ENCODE measurements around the gene RNASE13.
A peak's percentile ranks its signal among the peaks of the same experiment; 100 is the strongest.
"Not testable (repeated sequence)": the region's sequence is repeated elsewhere in the genome, so short reads cannot be mapped to it uniquely, and the experiment has no call there.

RNASE13 gene

DNA sequence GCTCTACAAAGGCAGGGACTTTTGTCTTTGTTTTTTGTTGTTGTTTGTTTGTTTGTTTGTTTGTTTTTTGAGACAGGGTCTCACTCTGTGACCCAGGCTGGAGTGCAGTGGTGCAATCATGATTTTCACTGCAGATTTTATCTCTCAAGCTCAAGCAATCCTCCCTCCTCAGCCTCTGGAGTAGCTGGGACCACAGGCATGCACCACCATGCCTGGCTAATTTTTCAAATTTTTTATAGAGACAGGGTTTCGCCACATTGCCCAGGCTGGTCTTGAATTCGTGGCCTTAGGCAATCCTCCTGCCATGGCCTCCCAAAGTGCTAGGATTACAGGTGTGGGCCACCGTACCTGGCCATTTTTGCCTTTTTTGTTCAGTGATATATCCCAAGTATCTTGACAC lies 6.3 kb upstream of the RNASE13 start:
- DNase-seq, result not testable (repeated sequence)

- DNase-seq, result no peak
Observed at GRCh38 chr14:21040370-21040925, 5.8 kb upstream of the RNASE13 start.

GRCh38 chr14:21039585-21040369 lies 5.2 kb upstream of the RNASE13 start:
- DNase-seq, result no peak

GRCh38 chr14:21038441-21039422 lies 4.1 kb upstream of the RNASE13 start:
- DNase-seq, result no peak

GRCh38 chr14:21037156-21037555 lies 2.5 kb upstream of the RNASE13 start:
- no peak for DNase-seq

DNA sequence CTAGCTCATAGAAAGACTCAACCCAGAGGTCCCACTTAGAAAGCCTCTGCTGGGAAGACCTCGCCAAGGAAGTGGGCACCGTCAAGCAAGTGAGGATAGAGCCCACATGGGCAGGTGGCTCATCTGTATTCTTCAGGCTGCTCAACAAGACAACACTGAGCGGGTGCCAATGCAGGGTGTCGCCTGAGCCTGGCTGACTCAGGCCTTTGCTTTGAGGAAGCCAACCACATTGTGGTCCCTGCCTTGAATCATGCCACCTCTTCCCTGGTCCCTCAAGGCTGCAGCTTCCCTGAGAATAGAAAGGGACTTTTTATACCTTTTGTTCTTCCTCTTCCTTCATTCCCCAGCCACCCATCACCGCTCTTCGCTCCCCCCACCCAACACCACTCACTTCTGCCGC lies 2.1 kb upstream of the RNASE13 start:
- DNase-seq, result no peak

- DNase-seq, result no peak
Observed at GRCh38 chr14:21033133-21033698, 1.4 kb downstream of the RNASE13 start.

DNA sequence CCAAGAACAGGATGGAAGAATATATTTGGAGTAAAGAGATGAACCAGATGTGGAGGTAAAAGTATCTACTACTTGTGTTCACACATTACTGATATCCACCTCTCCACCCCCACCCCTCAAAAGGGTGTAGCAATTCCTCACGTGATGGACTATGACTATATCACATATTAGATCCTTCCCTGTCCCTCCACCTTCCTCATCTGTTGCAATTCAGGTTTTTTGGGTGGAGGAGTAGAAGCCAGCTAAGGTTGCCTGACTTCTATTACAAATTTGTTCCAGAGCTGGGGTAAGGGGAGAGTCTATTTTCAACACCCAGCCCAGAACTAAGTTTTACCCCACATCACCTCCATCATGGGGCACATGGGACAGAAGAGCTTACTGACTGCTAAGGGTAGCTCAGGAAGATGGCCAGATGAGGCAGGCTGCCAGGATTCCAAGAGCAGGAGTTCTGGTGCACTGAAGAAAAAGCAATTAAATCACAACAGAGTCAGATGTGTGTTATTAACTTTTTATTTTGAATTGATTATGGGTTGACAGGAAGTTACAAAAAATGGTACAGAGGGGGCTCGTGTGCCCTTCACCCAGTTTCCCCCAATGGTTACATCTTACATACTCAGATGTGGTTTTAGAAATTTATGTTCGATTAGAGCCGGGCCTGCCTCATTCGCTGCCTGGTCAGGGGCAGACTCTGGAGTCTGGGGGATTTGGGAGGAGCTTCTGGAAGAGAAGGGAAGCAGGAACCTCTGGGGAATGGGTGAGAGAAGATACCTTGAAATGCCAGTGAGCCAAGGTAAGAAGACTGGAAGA lies 2.1 kb downstream of the RNASE13 start:
- DNase-seq, result no peak

GRCh38 chr14:21030531-21030930 lies 4.1 kb downstream of the RNASE13 start:
- DNase-seq, result no peak

- no peak for DNase-seq
Observed at GRCh38 chr14:21029917-21030316, 4.7 kb downstream of the RNASE13 start, which contains the start of gene TPPP2. Gene TPPP2, plus strand, starts transcription at chr14:21030217. Its CDS starts 365 bp downstream, at chr14:21030582.

- DNase-seq, result no peak
Observed at GRCh38 chr14:21026988-21027315, 7.7 kb downstream of the RNASE13 start.

DNA sequence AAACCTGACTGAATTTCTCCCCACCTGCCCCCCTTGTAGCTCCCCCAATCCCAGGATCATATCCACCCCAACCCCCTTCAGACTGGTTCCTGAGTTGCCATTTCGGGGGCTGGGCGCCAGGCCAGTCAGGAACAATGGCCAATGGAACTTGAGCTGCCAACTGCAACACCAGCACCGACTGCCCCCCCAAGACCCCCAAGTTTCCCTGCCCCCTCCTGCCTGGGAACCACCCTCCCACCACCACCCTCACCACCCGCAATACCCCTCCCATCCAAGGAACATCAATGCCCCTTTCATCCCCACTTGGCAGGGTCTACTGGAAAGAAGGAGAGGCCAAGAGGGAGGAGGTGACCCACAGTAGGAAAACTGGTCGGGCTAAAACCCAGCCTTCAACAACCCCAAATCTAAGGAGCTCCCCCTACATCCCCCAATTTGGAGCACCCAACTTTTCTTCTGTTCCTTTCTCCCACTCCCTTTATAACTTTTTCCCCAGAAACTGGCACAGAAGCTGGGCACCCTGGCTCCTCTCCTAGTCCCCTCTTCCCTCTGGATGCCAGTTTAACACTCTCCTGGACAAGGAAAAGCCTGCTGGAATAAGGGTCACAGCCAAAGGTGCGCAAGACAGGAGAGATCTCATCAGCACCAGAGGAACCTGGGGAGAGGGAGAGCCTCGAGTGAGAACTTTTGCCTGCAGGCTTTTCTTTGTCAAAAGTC lies 8.2 kb downstream of the RNASE13 start:
- no peak for DNase-seq

- no peak for DNase-seq
Observed at GRCh38 chr14:21025371-21026273, 9.0 kb downstream of the RNASE13 start.

DNA sequence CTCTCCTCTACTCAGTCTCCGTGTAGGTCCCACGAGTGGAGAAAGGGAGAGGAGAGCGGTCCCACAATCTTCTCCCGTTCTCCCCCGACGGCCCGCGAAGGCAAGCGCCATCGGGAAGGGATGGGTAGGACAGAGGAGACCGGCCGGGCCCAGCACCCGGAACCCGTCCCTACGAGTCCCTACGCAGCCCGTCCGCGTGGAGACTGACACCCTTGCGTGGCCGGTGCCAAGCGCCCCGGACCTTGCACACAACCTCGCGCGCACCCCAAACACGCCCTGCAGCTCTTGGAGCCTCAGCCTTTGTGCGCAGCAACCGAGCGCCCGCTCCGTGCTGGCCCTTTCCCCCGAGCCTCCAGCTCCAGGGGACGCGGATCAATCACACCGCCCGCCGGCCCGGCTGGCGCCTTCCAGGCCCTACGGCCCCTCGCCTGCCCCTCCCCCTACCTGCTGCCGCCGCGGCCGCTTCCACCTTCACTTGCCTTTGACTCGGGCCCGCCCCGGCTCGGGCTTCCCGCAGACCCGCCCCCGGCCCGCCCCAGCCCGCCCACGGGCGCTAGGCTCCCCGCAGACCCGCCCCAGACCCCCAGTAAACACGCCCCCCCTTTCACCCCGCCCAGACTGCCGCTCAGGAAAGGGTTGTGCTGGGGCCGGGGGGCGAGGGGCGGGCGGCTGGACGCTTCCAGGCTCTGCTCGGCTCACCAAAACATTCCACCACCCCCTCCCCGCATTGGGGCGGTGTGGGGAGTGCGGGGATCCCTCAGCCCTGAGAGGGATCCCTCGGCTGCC lies 9.8 kb downstream of the RNASE13 start, which contains the start of gene NDRG2:
Gene NDRG2, minus strand, starts transcription at position 477 of the 786 bp plus-strand sequence. CDS start 1,746 bp downstream, outside the sequence.
- peak; percentile 45 for DNase-seq

- DNase-seq, result no peak
Observed at GRCh38 chr14:21023817-21024584, 10.6 kb downstream of the RNASE13 start.

- DNase-seq, result no peak
Observed at GRCh38 chr14:21023174-21023573, 11.4 kb downstream of the RNASE13 start.

DNA sequence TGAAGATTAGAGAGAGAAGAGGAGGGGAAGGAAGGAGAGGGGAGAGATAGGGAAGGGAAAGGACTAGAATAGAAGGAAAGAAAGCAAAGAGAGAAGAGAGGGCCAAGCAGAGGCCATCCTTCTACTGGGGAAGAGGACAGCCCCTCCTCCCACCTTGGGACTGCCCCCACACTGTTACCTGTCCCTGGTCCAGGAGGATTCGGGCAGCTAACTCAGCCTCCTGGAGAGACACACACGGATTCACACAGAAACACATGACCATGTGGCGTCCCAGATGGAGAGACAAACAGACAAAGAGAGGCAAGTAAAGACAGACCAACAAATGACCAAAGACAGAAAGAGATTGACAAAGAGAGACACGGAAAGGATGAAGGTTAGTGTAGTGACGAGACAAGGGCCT lies 11.9 kb downstream of the RNASE13 start:
- no peak for DNase-seq

DNA sequence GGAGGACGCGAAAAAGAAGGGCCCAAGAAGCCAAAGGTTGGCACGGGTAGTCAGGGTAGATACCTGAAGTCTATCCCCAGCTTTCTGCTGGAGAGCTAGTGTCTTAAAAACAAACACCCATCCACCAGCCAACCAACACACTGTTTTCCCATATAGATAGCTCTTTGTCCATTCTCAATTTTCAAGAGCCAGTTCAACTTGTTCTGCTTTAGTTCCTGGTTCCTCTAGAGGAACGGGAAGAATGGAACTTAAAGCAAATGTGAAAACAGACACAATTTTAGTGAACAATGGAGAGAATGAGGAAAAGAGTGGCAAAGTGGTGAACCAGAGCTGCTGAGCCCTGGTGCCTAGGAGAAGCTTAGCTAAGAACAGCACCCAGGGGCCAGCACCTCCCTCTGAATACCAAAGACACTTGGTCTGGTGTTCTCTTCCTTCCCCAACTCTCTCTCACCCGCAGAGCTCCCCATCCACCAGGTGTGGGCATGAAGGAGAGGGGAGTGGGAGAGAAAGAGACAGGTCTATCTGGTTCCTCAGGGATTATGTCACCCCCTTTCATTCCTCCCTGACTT lies 13.5 kb downstream of the RNASE13 start:
- DNase-seq, result no peak

Measured in NCI-H1048 (cell line).